Measurements from ENCODE around the gene ARF6. TPM values are rescaled to one million over a fixed set of nuclear protein-coding genes. Genes with fewer than 3 reads are reported as not detected.
"Not testable (repeated sequence)": the region's sequence is repeated elsewhere in the genome, so short reads cannot be mapped to it uniquely, and the experiment has no call there.

Gene ARF6
- total RNA-seq, 8 experiments from 2014 or later, result 12.5 to 48.9 (median 29.2) TPM

DNA sequence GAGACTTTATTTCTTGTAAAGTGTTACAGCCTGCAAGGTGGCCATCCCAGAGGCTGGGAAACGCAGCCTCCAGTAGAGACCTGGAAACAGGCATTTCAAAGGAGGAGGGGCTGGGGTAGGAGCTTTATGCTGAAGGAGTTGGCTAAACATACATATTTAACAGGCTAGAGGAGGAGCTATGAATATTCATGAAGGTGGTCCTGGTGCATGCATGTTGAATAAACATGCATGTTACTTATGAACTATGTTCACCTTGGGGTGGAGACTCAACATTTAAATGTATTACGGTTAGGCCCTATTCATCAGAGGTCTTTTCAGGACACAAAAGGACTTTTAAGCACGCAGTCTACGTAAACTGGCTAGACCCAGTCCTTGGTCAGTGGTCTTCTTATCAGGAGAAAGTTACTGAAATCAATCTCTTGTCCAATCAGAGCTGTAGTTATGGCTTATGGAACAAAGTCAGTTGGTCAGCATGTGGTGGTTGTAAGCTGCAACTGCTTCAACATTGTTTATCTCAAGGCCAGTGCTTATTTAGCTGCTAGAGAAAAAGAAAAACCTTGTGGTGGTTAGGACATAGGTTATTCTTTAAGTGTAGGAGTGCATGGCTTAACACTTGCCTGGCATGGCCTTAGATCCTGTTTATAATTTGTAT lies 11.4 kb upstream of the ARF6 start:
- in situ Hi-C loops (cut with MboI; ENCODE audit: low pct_unique_long_range_greater_than_20kb in 2 of 9, low sequenced_read_pairs in 9 of 9, unreplicated experiment in 9 of 9), result no loop called here
- ATAC-seq (replicated peaks in 6 of 8), result peak in 5 of 8 experiments; percentile 31 to 92 (median 60)
- Histone ChIP-seq H3K4me3 (no peak overlapping the region), H3K4me1 (replicated peaks in 1 of 2) (peaks cover 0 to 3% of the 10 kb centered on the region in 2 donors), H3K27ac (no peak overlapping the region)
- WGBS, 10 experiments, result 48 to 90% (median 63%) methylated on average over 2 to 4 of the region's 4 CpGs

DNA sequence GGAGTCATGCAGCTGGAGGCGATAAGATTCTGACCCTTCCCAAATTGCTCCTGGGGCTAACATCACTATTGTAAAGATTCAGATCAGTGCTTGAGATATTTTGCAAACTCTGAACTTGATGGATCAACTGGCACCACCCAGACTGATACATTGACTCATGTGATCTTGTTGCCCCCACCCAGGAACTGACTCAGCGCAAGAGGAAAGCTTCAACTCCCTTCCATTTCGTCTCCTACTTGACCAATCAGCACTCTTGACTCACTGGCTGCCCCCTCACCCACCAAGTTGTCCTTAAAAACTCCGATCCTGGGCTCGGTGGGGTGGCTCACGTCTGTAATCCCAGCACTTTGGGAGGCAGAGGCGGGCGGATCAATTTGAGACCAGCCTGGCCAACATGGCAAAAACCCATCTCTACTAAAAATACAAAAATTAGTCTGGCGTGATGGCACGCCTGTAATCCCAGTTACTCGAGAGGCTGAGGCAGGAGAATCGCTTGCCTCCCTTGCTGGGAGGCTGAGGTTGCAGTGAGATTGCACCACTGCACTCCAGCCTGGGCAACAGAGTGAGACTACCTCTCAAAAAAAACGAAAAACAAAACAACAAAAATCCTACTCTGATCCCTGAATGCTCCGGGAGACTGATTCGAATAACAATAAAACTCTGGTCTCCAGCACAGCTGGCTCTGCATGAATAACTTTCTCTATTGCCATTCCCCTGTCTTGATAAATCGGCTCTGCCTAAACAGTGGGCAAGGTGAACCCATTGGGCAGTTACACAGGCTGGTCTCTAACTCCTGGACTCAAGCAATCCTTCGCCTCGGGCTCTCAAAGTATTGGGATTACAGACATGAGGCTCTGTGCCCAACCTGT lies 9.8 kb upstream of the ARF6 start:
- WGBS, 10 experiments, result 0 to 100% (median 73%) methylated on average over 1 to 9 of the region's 18 CpGs; no CpG with 5 or more reads in 1 of the 10 experiments

DNA sequence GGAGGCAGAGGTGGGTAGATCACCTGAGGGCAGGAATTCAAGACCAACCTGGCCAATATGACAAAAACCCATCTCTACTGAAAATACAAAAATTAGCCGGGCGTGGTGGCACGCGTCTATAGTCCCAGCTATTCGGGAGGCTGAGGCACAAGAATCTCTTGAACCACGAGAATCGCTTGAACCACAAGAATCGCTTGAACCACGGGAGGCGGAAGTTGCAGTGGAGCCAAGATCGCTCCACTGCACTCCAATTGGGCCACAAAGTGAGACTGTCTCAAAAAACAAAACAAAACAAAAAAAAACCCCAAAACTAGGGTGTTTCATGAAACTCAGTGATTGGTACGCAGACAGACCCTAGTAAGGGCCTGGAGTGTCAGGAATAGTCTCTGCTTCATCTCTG lies 6.4 kb upstream of the ARF6 start:
- 90 to 98% (median 94%) methylated on average over 2 to 11 of the region's 12 CpGs; no CpG with 5 or more reads in 2 of the 10 experiments for WGBS, 10 experiments
- in situ Hi-C loops (cut with MboI; ENCODE audit: low pct_unique_long_range_greater_than_20kb in 2 of 9, low sequenced_read_pairs in 9 of 9, unreplicated experiment in 9 of 9), result no loop called here

More for the DNA sequence above, 9.8 kb upstream of the ARF6 start:
- ATAC-seq (replicated peaks in 6 of 8), result peak in 3 of 8 experiments; percentile 14 to 83 (median 81)
- no peak overlapping the region for H3K27ac ChIP-seq
- in situ Hi-C loops (cut with MboI; ENCODE audit: low pct_unique_long_range_greater_than_20kb in 2 of 9, low sequenced_read_pairs in 9 of 9, unreplicated experiment in 9 of 9), result no loop called here
- H3K4me1 ChIP-seq (replicated peaks in 1 of 2), result peaks cover 0 to 3% of the 10 kb centered on the region in 2 donors
- H3K4me3 ChIP-seq, result no peak overlapping the region

DNA sequence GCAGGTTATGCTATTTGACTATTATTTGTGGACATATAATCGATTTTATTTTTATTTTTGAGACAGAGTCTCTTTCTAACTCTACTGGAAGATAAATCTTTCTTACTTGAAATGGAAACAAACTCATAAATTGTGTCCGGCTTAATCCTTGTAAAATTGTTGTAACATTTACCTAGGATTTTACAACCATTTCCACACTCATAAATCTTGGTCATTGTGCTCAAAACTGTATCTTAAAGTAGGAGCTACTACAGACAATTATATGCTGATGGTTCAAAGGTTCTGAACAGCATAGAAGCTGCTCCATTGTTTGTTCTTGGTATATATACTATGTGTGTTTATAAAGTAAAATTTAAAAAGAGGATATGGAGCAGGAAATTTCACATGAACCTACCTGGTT lies 4.6 kb upstream of the ARF6 start:
- no peak for ATAC-seq (replicated peaks in 6 of 8)
- 20 to 100% (median 66%) methylated on average over 1 to 2 of the region's 2 CpGs; no CpG with 5 or more reads in 1 of the 10 experiments for WGBS, 10 experiments
- H3K4me3 ChIP-seq, result no peak overlapping the region

More for the DNA sequence above, 6.4 kb upstream of the ARF6 start:
- ATAC-seq (replicated peaks in 6 of 8), result no peak
- H3K27ac ChIP-seq, result no peak overlapping the region
- H3K4me1 ChIP-seq (replicated peaks in 1 of 2), result peaks cover 0 to 2% of the 10 kb centered on the region in 2 donors
- H3K4me3 ChIP-seq, result no peak overlapping the region

DNA sequence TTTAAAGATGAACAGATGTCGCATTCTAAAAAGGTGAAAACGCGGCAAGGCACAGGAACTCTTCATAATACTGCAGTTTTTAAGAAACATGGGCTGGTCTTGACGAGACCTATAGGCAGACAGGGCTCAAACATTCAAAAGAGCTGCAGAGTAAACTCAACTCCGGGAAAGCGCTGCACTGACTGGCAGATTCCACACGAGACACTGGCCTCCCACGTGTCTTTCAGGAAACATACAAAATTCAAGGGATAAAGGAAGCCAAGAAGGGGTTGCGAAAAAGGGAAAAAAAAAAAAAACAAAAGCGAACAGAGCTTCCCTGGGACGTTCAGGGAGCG lies 614 bp upstream of the ARF6 start:
- peak overlapping the region; percentile 70 to 89 (median 82) for H3K4me3 ChIP-seq
- in situ Hi-C loops (cut with MboI; ENCODE audit: low pct_unique_long_range_greater_than_20kb in 2 of 9, low sequenced_read_pairs in 9 of 9, unreplicated experiment in 9 of 9), result no loop called here
- ATAC-seq (replicated peaks in 6 of 8), result peak; percentile 35 to 59 (median 54)
- peaks cover 3 to 32% of the 10 kb centered on the region in 2 donors for H3K4me1 ChIP-seq (replicated peaks in 1 of 2)
- H3K27ac ChIP-seq, result peak overlapping the region; percentile 92
- WGBS, 10 experiments, result 0 to 17% (median 2%) methylated on average over 1 to 12 of the region's 12 CpGs; no CpG with 5 or more reads in 1 of the 10 experiments

More for the DNA sequence above, 4.6 kb upstream of the ARF6 start:
- no peak overlapping the region for H3K27ac ChIP-seq
- peaks cover 0 to 4% of the 10 kb centered on the region in 2 donors for H3K4me1 ChIP-seq (replicated peaks in 1 of 2)
- in situ Hi-C loops (cut with MboI; ENCODE audit: low pct_unique_long_range_greater_than_20kb in 2 of 9, low sequenced_read_pairs in 9 of 9, unreplicated experiment in 9 of 9), result no loop called here

DNA sequence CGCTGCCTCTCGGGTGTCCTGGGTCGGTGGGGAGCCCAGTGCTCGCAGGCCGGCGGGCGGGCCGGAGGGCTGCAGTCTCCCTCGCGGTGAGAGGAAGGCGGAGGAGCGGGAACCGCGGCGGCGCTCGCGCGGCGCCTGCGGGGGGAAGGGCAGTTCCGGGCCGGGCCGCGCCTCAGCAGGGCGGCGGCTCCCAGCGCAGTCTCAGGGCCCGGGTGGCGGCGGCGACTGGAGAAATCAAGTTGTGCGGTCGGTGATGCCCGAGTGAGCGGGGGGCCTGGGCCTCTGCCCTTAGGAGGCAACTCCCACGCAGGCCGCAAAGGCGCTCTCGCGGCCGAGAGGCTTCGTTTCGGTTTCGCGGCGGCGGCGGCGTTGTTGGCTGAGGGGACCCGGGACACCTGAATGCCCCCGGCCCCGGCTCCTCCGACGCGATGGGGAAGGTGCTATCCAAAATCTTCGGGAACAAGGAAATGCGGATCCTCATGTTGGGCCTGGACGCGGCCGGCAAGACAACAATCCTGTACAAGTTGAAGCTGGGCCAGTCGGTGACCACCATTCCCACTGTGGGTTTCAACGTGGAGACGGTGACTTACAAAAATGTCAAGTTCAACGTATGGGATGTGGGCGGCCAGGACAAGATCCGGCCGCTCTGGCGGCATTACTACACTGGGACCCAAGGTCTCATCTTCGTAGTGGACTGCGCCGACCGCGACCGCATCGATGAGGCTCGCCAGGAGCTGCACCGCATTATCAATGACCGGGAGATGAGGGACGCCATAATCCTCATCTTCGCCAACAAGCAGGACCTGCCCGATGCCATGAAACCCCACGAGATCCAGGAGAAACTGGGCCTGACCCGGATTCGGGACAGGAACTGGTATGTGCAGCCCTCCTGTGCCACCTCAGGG lies 679 bp downstream of the ARF6 start:
- Histone ChIP-seq H3K27ac (peak overlapping the region; percentile 92), H3K4me1 (replicated peaks in 1 of 2) (peaks cover 3 to 33% of the 10 kb centered on the region in 2 donors), H3K4me3 (peak overlapping the region; percentile 70 to 89 (median 82))
- in situ Hi-C loops (cut with MboI; ENCODE audit: low pct_unique_long_range_greater_than_20kb in 2 of 9, low sequenced_read_pairs in 9 of 9, unreplicated experiment in 9 of 9), result no loop called here
- peak; percentile 51 to 62 (median 56) for ATAC-seq (replicated peaks in 6 of 8)
- WGBS, 10 experiments, result 0 to 3% (median 0%) methylated on average over 4 to 26 of the region's 85 CpGs; no CpG with 5 or more reads in 2 of the 10 experiments

DNA sequence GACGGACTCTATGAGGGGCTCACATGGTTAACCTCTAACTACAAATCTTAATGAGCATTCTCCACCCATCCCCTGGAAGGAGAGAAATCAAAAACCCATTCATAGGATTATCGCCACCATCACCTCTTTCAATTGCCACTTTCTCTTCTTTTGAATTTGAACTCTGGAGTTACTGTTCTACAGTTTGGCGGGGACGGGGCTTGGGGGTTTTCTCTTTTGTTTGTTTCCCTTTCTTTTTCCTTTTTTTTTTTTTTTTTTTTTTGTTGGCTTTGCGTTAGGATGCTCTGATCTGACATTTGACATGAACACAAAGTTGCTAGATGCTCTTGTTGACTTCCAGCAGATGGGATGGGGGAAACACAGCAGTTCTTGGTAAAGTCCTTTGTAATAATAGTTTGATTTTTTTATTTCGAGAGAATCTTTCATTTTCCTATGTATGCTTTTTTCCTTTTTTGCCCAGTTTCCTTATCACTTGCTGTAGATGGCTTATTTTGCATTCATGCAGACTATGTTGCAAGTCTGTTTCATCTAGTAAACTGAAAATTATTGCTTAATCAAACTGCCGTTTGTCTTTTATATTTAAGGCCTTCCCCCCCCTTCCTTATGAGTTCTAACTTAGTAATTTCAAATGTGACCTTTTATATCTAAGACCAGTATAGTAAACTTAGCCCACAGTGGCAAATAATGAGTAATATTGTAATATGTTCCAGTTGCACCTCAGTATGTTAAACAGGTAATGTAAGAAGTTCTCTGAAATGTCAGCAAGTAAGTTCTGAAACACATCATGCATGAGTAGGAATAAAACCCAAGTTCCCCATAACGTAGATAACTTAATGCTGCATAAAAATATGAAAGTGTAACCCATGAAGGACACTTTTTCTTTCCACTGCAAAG lies 1.6 kb downstream of the ARF6 start:
- Histone ChIP-seq H3K27ac (peak overlapping the region in 1 of 2 donors; percentile 92), H3K4me1 (replicated peaks in 1 of 2) (peaks cover 3 to 33% of the 10 kb centered on the region in 2 donors), H3K4me3 (peak overlapping the region; percentile 70 to 89 (median 82))
- ATAC-seq (replicated peaks in 6 of 8); in situ Hi-C loops (cut with MboI; ENCODE audit: low pct_unique_long_range_greater_than_20kb in 2 of 9, low sequenced_read_pairs in 9 of 9, unreplicated experiment in 9 of 9): not testable (repeated sequence)
- WGBS, 10 experiments, result 0 to 24% (median 2%) methylated on average over 4 to 8 of the region's 8 CpGs

DNA sequence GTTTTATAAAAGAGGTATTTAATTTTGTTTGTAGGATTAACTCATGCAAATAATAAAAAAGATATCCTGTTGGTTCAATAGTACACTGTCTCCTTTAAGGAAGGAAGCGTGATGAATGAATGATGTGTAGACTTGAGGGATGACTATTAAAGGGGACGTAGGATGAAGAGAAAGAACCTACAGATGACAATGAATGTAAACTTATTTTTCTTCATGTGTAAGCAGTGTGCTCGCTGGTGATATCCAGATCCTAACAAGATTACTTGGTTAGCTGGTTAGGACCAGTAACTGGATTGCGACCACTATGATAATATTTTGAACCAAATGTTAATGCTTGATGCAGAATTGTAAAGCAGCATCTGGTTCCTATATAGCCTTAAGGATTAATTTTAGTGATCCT lies 2.6 kb downstream of the ARF6 start:
- H3K4me1 ChIP-seq (replicated peaks in 1 of 2), result peaks cover 3 to 33% of the 10 kb centered on the region in 2 donors
- WGBS, 10 experiments, result 0 to 72% (median 20%) methylated on average over 1 to 4 of the region's 4 CpGs
- H3K27ac ChIP-seq, result no peak overlapping the region
- no peak for ATAC-seq (replicated peaks in 6 of 8)
- in situ Hi-C loops (cut with MboI; ENCODE audit: low pct_unique_long_range_greater_than_20kb in 2 of 9, low sequenced_read_pairs in 9 of 9, unreplicated experiment in 9 of 9), result no loop called here
- peak overlapping the region in 3 of 5 donors; percentile 4 to 82 (median 70) for H3K4me3 ChIP-seq

DNA sequence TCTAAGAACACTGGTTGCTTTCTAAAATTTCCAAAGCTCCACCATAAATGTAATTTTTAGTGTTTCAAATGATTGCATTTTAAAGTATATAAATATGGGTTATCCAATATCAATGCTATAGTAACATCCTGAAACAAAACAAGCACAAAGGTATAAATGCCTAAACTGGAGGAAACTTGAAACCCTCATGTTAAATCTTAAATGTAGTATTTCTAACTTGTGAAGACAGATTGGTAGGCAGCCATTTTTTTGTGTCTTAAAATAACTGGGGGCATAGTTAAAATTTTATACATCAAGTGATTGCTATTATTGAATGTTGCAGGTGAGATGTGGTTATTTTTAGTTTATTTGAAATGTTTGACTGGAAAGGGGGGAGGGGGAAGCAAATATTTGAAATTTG lies 3.4 kb downstream of the ARF6 start:
- in situ Hi-C loops (cut with MboI; ENCODE audit: low pct_unique_long_range_greater_than_20kb in 2 of 9, low sequenced_read_pairs in 9 of 9, unreplicated experiment in 9 of 9); ATAC-seq (replicated peaks in 6 of 8); H3K27ac ChIP-seq: not testable (repeated sequence)
- H3K4me1 ChIP-seq (replicated peaks in 1 of 2), result peaks cover 3 to 33% of the 10 kb centered on the region in 2 donors
- peak overlapping the region in 1 of 5 donors; percentile 70 for H3K4me3 ChIP-seq

DNA sequence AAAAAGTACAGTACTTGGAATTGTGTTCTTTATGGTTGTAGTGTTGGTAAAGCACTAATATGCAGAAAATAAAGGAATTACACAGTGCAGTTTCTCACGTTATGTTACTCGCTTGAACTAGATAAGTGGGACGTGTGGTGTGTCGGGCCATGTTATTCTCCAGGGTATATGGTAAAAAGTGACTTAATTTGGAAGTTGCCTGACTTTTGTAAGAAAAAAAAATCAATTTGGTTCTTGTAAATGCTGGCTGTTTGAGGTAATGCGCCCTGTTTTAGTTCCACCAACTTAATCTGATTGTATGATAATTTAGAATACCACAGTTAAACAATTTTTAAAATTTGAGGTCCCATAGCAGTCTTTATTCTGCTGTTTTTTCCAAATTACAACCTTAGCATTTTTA lies 4.1 kb downstream of the ARF6 start:
- Histone ChIP-seq H3K27ac (no peak overlapping the region), H3K4me3 (no peak overlapping the region), H3K4me1 (replicated peaks in 1 of 2) (peaks cover 3 to 30% of the 10 kb centered on the region in 2 donors)
- WGBS, 10 experiments, result 30 to 100% (median 79%) methylated on average over 1 to 5 of the region's 5 CpGs; no CpG with 5 or more reads in 1 of the 10 experiments
- no peak for ATAC-seq (replicated peaks in 6 of 8)
- in situ Hi-C loops (cut with MboI; ENCODE audit: low pct_unique_long_range_greater_than_20kb in 2 of 9, low sequenced_read_pairs in 9 of 9, unreplicated experiment in 9 of 9), result no loop called here

DNA sequence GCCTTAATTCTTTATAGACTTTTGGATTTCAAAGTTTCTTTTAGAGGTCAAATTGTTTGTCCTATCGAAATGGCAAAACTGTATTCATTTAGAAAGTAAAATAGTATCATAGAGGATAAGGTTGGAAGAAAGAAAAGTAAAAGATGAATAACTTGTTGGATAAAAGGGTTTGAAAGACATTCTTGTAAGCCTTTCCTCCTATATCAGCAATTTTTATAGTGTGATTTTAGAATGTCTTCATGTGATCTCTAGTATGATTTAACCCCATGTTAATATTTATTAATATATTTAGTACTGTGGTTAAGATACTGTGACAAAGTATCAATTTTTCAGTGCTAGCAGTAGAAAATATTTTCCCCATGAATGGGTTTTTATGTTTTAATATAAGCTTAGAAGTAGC lies 4.5 kb downstream of the ARF6 start:
- no peak for ATAC-seq (replicated peaks in 6 of 8)
- 0 to 91% (median 50%) methylated on average over 1 of the region's 1 CpG; no CpG with 5 or more reads in 1 of the 10 experiments for WGBS, 10 experiments

DNA sequence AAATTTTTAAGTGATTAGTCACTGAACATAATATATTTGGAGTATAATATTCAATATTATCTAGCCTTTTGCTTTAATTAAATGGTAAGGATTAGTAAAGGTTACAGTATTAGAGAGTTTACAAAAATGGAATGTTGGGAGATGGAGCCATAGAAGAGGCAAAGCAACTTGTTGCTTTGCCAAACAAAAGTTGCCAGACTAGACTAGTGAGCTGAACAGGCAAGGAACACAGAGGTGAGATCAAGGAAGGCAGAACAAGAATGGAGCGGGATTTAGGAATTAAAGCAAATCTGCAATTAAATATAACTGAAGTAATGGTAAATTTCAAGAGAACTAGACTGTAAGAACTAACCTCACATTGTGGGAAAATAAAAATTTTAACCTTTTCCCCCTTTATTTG lies 5.1 kb downstream of the ARF6 start:
- in situ Hi-C loops (cut with MboI; ENCODE audit: low pct_unique_long_range_greater_than_20kb in 2 of 9, low sequenced_read_pairs in 9 of 9, unreplicated experiment in 9 of 9), result no loop called here
- WGBS, 10 experiments, result 89 to 100% (median 100%) methylated on average over 1 of the region's 1 CpG; no CpG with 5 or more reads in 3 of the 10 experiments
- no peak overlapping the region for H3K27ac ChIP-seq
- H3K4me3 ChIP-seq, result no peak overlapping the region
- no peak for ATAC-seq (replicated peaks in 6 of 8)
- H3K4me1 ChIP-seq (replicated peaks in 1 of 2), result peaks cover 3 to 30% of the 10 kb centered on the region in 2 donors

More for the DNA sequence above, 4.5 kb downstream of the ARF6 start:
- no peak overlapping the region for H3K27ac ChIP-seq
- H3K4me3 ChIP-seq, result no peak overlapping the region
- H3K4me1 ChIP-seq (replicated peaks in 1 of 2), result peaks cover 3 to 30% of the 10 kb centered on the region in 2 donors
- in situ Hi-C loops (cut with MboI; ENCODE audit: low pct_unique_long_range_greater_than_20kb in 2 of 9, low sequenced_read_pairs in 9 of 9, unreplicated experiment in 9 of 9), result no loop called here

Data from motor neuron (in vitro differentiated cells).